SK-N-SH (cell line): ENCODE data around the gene SPECC1L.

Experiments
- EP300 ChIP-seq, 2 experiments: IDR thresholded peaks; 2 replicates each; pipeline versions ENCODE4 v1.4.0 to v1.6.1; 2012; ENCODE audit warnings: borderline replicate concordance in 1 of 2, low read depth in 1 of 2, low read length in 1 of 2
- FOSL2 ChIP-seq: IDR thresholded peaks from 2 replicates; pipeline ENCODE4 v1.4.0; 2012; ENCODE audit warnings: low read depth, mild to moderate bottlenecking, moderate library complexity, borderline replicate concordance
- FOXM1 ChIP-seq: IDR thresholded peaks from 2 replicates; pipeline ENCODE4 v1.4.0; 2012; ENCODE audit warnings: low read depth, mild to moderate bottlenecking
- GABPA ChIP-seq: IDR thresholded peaks from 2 replicates; pipeline ENCODE4 v1.4.0; 2012; ENCODE audit warnings: low read depth, mild to moderate bottlenecking
- JUND ChIP-seq: IDR thresholded peaks from 2 replicates; pipeline ENCODE4 v1.4.0; 2012
- TEAD4 ChIP-seq: IDR thresholded peaks from 2 replicates; pipeline ENCODE4 v1.4.0; 2012; ENCODE audit warnings: mild to moderate bottlenecking, borderline replicate concordance; ENCODE audit not compliant: insufficient read depth
- YY1 ChIP-seq: IDR thresholded peaks from 2 replicates; pipeline ENCODE4 v1.4.0; 2012; ENCODE audit warnings: low read depth, mild to moderate bottlenecking
- TF ChIP-seq, protein P1 (sequence below): fragments of 200-600 bp; sonication (generic); IDR thresholded peaks from 2 replicates; pipeline ENCODE4 v1.6.1; 2017; ENCODE audit warnings: antibody characterized with exemption, mild to moderate bottlenecking, moderate library complexity
- TF ChIP-seq, protein P2 (sequence below): IDR thresholded peaks from 2 replicates; pipeline ENCODE4 v1.4.0; 2012; ENCODE audit warnings: low read depth, borderline replicate concordance
- TF ChIP-seq, protein P3 (sequence below): IDR thresholded peaks from 2 replicates; pipeline ENCODE4 v1.6.1; 2012; ENCODE audit warnings: mild to moderate bottlenecking, low read depth, low read length, moderate library complexity
- TF ChIP-seq, protein P4 (sequence below): IDR thresholded peaks from 2 replicates; pipeline ENCODE4 v1.4.0; 2012; ENCODE audit warnings: low read depth, borderline replicate concordance
- TF ChIP-seq, protein P5 (sequence below): IDR thresholded peaks from 2 replicates; pipeline ENCODE4; 2012

DNA sequence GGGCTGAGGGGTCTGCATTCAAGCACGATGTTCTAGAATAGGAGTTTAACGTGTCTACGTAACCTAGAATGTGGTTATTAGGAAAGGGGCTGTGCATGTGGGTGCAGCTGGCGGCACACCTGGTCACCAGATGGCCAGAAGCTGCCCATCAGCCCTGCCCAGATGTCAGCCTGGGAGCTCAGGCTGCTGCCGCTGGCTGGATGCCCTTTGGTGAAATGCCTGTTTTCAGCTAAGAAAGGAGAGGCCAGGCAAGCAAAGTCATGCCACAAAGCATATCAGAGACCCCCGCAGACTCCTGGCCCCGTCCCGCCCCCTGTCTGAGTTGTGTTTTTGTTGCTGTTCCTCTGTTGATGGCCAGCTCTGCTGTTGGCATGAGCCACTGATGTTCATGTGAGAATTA lies 145.5 kb downstream of the SPECC1L start:
- TF ChIP-seq, protein P1, sequence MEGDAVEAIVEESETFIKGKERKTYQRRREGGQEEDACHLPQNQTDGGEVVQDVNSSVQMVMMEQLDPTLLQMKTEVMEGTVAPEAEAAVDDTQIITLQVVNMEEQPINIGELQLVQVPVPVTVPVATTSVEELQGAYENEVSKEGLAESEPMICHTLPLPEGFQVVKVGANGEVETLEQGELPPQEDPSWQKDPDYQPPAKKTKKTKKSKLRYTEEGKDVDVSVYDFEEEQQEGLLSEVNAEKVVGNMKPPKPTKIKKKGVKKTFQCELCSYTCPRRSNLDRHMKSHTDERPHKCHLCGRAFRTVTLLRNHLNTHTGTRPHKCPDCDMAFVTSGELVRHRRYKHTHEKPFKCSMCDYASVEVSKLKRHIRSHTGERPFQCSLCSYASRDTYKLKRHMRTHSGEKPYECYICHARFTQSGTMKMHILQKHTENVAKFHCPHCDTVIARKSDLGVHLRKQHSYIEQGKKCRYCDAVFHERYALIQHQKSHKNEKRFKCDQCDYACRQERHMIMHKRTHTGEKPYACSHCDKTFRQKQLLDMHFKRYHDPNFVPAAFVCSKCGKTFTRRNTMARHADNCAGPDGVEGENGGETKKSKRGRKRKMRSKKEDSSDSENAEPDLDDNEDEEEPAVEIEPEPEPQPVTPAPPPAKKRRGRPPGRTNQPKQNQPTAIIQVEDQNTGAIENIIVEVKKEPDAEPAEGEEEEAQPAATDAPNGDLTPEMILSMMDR: no peak
- TF ChIP-seq, protein P2, sequence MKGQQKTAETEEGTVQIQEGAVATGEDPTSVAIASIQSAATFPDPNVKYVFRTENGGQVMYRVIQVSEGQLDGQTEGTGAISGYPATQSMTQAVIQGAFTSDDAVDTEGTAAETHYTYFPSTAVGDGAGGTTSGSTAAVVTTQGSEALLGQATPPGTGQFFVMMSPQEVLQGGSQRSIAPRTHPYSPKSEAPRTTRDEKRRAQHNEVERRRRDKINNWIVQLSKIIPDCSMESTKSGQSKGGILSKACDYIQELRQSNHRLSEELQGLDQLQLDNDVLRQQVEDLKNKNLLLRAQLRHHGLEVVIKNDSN: no peak
- TF ChIP-seq EP300 (IDR thresholded peaks at IDR 0.05; ENCODE audit: borderline replicate concordance in 1 of 2, low read depth in 1 of 2, low read length in 1 of 2): no peak
- TF ChIP-seq, protein P3, sequence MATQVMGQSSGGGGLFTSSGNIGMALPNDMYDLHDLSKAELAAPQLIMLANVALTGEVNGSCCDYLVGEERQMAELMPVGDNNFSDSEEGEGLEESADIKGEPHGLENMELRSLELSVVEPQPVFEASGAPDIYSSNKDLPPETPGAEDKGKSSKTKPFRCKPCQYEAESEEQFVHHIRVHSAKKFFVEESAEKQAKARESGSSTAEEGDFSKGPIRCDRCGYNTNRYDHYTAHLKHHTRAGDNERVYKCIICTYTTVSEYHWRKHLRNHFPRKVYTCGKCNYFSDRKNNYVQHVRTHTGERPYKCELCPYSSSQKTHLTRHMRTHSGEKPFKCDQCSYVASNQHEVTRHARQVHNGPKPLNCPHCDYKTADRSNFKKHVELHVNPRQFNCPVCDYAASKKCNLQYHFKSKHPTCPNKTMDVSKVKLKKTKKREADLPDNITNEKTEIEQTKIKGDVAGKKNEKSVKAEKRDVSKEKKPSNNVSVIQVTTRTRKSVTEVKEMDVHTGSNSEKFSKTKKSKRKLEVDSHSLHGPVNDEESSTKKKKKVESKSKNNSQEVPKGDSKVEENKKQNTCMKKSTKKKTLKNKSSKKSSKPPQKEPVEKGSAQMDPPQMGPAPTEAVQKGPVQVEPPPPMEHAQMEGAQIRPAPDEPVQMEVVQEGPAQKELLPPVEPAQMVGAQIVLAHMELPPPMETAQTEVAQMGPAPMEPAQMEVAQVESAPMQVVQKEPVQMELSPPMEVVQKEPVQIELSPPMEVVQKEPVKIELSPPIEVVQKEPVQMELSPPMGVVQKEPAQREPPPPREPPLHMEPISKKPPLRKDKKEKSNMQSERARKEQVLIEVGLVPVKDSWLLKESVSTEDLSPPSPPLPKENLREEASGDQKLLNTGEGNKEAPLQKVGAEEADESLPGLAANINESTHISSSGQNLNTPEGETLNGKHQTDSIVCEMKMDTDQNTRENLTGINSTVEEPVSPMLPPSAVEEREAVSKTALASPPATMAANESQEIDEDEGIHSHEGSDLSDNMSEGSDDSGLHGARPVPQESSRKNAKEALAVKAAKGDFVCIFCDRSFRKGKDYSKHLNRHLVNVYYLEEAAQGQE: no peak
- TF ChIP-seq JUND: no peak
- no peak for TF ChIP-seq GABPA
- TF ChIP-seq, protein P4, sequence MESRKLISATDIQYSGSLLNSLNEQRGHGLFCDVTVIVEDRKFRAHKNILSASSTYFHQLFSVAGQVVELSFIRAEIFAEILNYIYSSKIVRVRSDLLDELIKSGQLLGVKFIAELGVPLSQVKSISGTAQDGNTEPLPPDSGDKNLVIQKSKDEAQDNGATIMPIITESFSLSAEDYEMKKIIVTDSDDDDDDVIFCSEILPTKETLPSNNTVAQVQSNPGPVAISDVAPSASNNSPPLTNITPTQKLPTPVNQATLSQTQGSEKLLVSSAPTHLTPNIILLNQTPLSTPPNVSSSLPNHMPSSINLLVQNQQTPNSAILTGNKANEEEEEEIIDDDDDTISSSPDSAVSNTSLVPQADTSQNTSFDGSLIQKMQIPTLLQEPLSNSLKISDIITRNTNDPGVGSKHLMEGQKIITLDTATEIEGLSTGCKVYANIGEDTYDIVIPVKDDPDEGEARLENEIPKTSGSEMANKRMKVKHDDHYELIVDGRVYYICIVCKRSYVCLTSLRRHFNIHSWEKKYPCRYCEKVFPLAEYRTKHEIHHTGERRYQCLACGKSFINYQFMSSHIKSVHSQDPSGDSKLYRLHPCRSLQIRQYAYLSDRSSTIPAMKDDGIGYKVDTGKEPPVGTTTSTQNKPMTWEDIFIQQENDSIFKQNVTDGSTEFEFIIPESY: no peak
- TF ChIP-seq FOXM1: no peak
- TF ChIP-seq, protein P5, sequence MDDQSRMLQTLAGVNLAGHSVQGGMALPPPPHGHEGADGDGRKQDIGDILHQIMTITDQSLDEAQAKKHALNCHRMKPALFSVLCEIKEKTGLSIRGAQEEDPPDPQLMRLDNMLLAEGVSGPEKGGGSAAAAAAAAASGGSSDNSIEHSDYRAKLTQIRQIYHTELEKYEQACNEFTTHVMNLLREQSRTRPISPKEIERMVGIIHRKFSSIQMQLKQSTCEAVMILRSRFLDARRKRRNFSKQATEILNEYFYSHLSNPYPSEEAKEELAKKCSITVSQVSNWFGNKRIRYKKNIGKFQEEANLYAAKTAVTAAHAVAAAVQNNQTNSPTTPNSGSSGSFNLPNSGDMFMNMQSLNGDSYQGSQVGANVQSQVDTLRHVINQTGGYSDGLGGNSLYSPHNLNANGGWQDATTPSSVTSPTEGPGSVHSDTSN: no peak
- no peak for TF ChIP-seq YY1
- TF ChIP-seq TEAD4: no peak
- TF ChIP-seq FOSL2: no peak
